ENCODE data around the gene ALG14. TPM values are rescaled to one million over a fixed set of nuclear protein-coding genes. Genes with fewer than 3 reads are reported as not detected.
"Not testable (repeated sequence)": the region's sequence is repeated elsewhere in the genome, so short reads cannot be mapped to it uniquely, and the experiment has no call there.

ALG14 gene
- total and polyA plus RNA-seq, 4 donors = 0.50 to 3.2 (median 1.8) TPM

GRCh38 chr1:95067062-95067461, 5.7 kb downstream of the ALG14 start:
- intact Hi-C loops (cut with DNase I) = no loop called here
- ATAC-seq (ENCODE audit: low FRiP score) = no peak
- no peaks in the 10 kb centered on the region for H3K9me3 ChIP-seq (ENCODE audit: control insufficient read depth, low read length)
- H3K36me3 ChIP-seq (ENCODE audit: control insufficient read depth in 1 of 2, insufficient read depth in 2 of 2, low read length in 1 of 2) = no peaks in the 10 kb centered on the region
- no peak overlapping the region for H3K27ac ChIP-seq (ENCODE audit: low read depth in 1 of 2, low read length in 2 of 2)
- no peak overlapping the region for H3K4me3 ChIP-seq (ENCODE audit: low read length in 2 of 2)
- 90 to 92% methylated on average over 2 of the region's 2 CpGs for WGBS, 2 donors
- no peak for DNase-seq
- no peaks in the 10 kb centered on the region for H3K4me1 ChIP-seq (ENCODE audit: control insufficient read depth in 1 of 2, insufficient read depth in 2 of 2, low read length in 2 of 2)
- H3K27me3 ChIP-seq (ENCODE audit: control insufficient read depth in 1 of 2, insufficient read depth in 2 of 2, low read length in 1 of 2) = no peaks in the 10 kb centered on the region

- ATAC-seq (ENCODE audit: low FRiP score) (no peak), DNase-seq (no peak)
- Histone ChIP-seq H3K9me3 (ENCODE audit: control insufficient read depth, low read length) (no peaks in the 10 kb centered on the region), H3K4me3 (ENCODE audit: low read length in 2 of 2) (no peak overlapping the region), H3K27me3 (ENCODE audit: control insufficient read depth in 1 of 2, insufficient read depth in 2 of 2, low read length in 1 of 2) (no peaks in the 10 kb centered on the region), H3K36me3 (ENCODE audit: control insufficient read depth in 1 of 2, insufficient read depth in 2 of 2, low read length in 1 of 2) (no peaks in the 10 kb centered on the region), H3K27ac (ENCODE audit: low read depth in 1 of 2, low read length in 2 of 2) (no peak overlapping the region), H3K4me1 (ENCODE audit: control insufficient read depth in 1 of 2, insufficient read depth in 2 of 2, low read length in 2 of 2) (no peaks in the 10 kb centered on the region)
- intact Hi-C loops (cut with DNase I) = no loop called here
- 83 to 84% methylated on average over 3 of the region's 3 CpGs for WGBS, 2 donors
Measured at GRCh38 chr1:95061445-95062006, 11.2 kb downstream of the ALG14 start.

- Histone ChIP-seq H3K4me3 (ENCODE audit: low read length in 2 of 2) (no peak overlapping the region), H3K36me3 (ENCODE audit: control insufficient read depth in 1 of 2, insufficient read depth in 2 of 2, low read length in 1 of 2) (no peaks in the 10 kb centered on the region), H3K4me1 (ENCODE audit: control insufficient read depth in 1 of 2, insufficient read depth in 2 of 2, low read length in 2 of 2) (no peaks in the 10 kb centered on the region), H3K27ac (ENCODE audit: low read depth in 1 of 2, low read length in 2 of 2) (peak overlapping the region in 1 of 2 donors; percentile 36), H3K27me3 (ENCODE audit: control insufficient read depth in 1 of 2, insufficient read depth in 2 of 2, low read length in 1 of 2) (no peaks in the 10 kb centered on the region), H3K9me3 (ENCODE audit: control insufficient read depth, low read length) (no peaks in the 10 kb centered on the region)
- DNase-seq = no peak
- WGBS, 2 donors = 23 to 37% methylated on average over 9 of the region's 9 CpGs
- ATAC-seq (ENCODE audit: low FRiP score) = no peak
- intact Hi-C loops (cut with DNase I) = no loop called here
Measured at GRCh38 chr1:95058974-95059373, 13.8 kb downstream of the ALG14 start.

- intact Hi-C loops (cut with DNase I) = no loop called here
- no peak overlapping the region for H3K4me3 ChIP-seq (ENCODE audit: low read length in 2 of 2)
- no peak for DNase-seq
- H3K27me3 ChIP-seq (ENCODE audit: control insufficient read depth in 1 of 2, insufficient read depth in 2 of 2, low read length in 1 of 2) = no peaks in the 10 kb centered on the region
- no peak for ATAC-seq (ENCODE audit: low FRiP score)
- WGBS, 2 donors = 93 to 94% methylated on average over 6 of the region's 6 CpGs
- H3K36me3 ChIP-seq (ENCODE audit: control insufficient read depth in 1 of 2, insufficient read depth in 2 of 2, low read length in 1 of 2) = no peaks in the 10 kb centered on the region
- H3K27ac ChIP-seq (ENCODE audit: low read depth in 1 of 2, low read length in 2 of 2) = no peak overlapping the region
- H3K4me1 ChIP-seq (ENCODE audit: control insufficient read depth in 1 of 2, insufficient read depth in 2 of 2, low read length in 2 of 2) = no peaks in the 10 kb centered on the region
- H3K9me3 ChIP-seq (ENCODE audit: control insufficient read depth, low read length) = no peaks in the 10 kb centered on the region
Measured at GRCh38 chr1:95057351-95057750, 15.4 kb downstream of the ALG14 start.

- Histone ChIP-seq H3K36me3 (ENCODE audit: control insufficient read depth in 1 of 2, insufficient read depth in 2 of 2, low read length in 1 of 2) (no peaks in the 10 kb centered on the region), H3K27me3 (ENCODE audit: control insufficient read depth in 1 of 2, insufficient read depth in 2 of 2, low read length in 1 of 2) (no peaks in the 10 kb centered on the region), H3K9me3 (ENCODE audit: control insufficient read depth, low read length) (no peaks in the 10 kb centered on the region), H3K4me1 (ENCODE audit: control insufficient read depth in 1 of 2, insufficient read depth in 2 of 2, low read length in 2 of 2) (no peaks in the 10 kb centered on the region), H3K27ac (ENCODE audit: low read depth in 1 of 2, low read length in 2 of 2) (no peak overlapping the region), H3K4me3 (ENCODE audit: low read length in 2 of 2) (no peak overlapping the region)
- no peak for ATAC-seq (ENCODE audit: low FRiP score)
- DNase-seq = no peak
- 64 to 67% methylated on average over 5 of the region's 5 CpGs for WGBS, 2 donors
- intact Hi-C loops (cut with DNase I) = loop anchor here (10.0 kb wide), 2 partner anchors 515 to 525 kb away; no protein-coding TSS in a partner anchor
Measured at GRCh38 chr1:95049935-95050334, 22.8 kb downstream of the ALG14 start.

- Histone ChIP-seq H3K27ac (ENCODE audit: low read depth in 1 of 2, low read length in 2 of 2) (no peak overlapping the region), H3K36me3 (ENCODE audit: control insufficient read depth in 1 of 2, insufficient read depth in 2 of 2, low read length in 1 of 2) (no peaks in the 10 kb centered on the region), H3K4me3 (ENCODE audit: low read length in 2 of 2) (no peak overlapping the region), H3K4me1 (ENCODE audit: control insufficient read depth in 1 of 2, insufficient read depth in 2 of 2, low read length in 2 of 2) (no peaks in the 10 kb centered on the region), H3K9me3 (ENCODE audit: control insufficient read depth, low read length) (no peaks in the 10 kb centered on the region), H3K27me3 (ENCODE audit: control insufficient read depth in 1 of 2, insufficient read depth in 2 of 2, low read length in 1 of 2) (no peaks in the 10 kb centered on the region)
- DNase-seq (no peak), ATAC-seq (ENCODE audit: low FRiP score) (no peak)
- intact Hi-C loops (cut with DNase I) = loop anchor here (10.0 kb wide), 2 partner anchors 514 to 524 kb away; no protein-coding TSS in a partner anchor
- WGBS, 2 donors = 23 to 35% methylated on average over 3 of the region's 3 CpGs
Measured at GRCh38 chr1:95048317-95048716, 24.4 kb downstream of the ALG14 start.

- ATAC-seq (ENCODE audit: low FRiP score); H3K36me3 ChIP-seq (ENCODE audit: control insufficient read depth in 1 of 2, insufficient read depth in 2 of 2, low read length in 1 of 2); H3K4me1 ChIP-seq (ENCODE audit: control insufficient read depth in 1 of 2, insufficient read depth in 2 of 2, low read length in 2 of 2); H3K9me3 ChIP-seq (ENCODE audit: control insufficient read depth, low read length); DNase-seq; H3K27ac ChIP-seq (ENCODE audit: low read depth in 1 of 2, low read length in 2 of 2); H3K27me3 ChIP-seq (ENCODE audit: control insufficient read depth in 1 of 2, insufficient read depth in 2 of 2, low read length in 1 of 2); H3K4me3 ChIP-seq (ENCODE audit: low read length in 2 of 2): not testable (repeated sequence)
- intact Hi-C loops (cut with DNase I) = loop anchor here (10.0 kb wide), 2 partner anchors 513 to 523 kb away; no protein-coding TSS in a partner anchor
- 95 to 99% methylated on average over 3 of the region's 3 CpGs for WGBS, 2 donors
Measured at GRCh38 chr1:95047624-95048023, 25.1 kb downstream of the ALG14 start.

- Histone ChIP-seq H3K27me3 (ENCODE audit: control insufficient read depth in 1 of 2, insufficient read depth in 2 of 2, low read length in 1 of 2) (no peaks in the 10 kb centered on the region), H3K36me3 (ENCODE audit: control insufficient read depth in 1 of 2, insufficient read depth in 2 of 2, low read length in 1 of 2) (no peaks in the 10 kb centered on the region), H3K4me3 (ENCODE audit: low read length in 2 of 2) (no peak overlapping the region), H3K27ac (ENCODE audit: low read depth in 1 of 2, low read length in 2 of 2) (no peak overlapping the region), H3K9me3 (ENCODE audit: control insufficient read depth, low read length) (no peaks in the 10 kb centered on the region), H3K4me1 (ENCODE audit: control insufficient read depth in 1 of 2, insufficient read depth in 2 of 2, low read length in 2 of 2) (peaks cover 0 to 1% of the 10 kb centered on the region in 2 donors)
- WGBS, 2 donors = 87 to 88% methylated on average over 3 of the region's 3 CpGs
- ATAC-seq (ENCODE audit: low FRiP score) (no peak), DNase-seq (no peak)
- intact Hi-C loops (cut with DNase I) = loop anchor here (10.0 kb wide), 2 partner anchors 512 to 522 kb away; no protein-coding TSS in a partner anchor
Measured at GRCh38 chr1:95046359-95046758, 26.4 kb downstream of the ALG14 start.

Data from aorta (tissue), 5 donors.